ENCODE results near the gene CSF3R.

- TF ChIP-seq, protein P1, sequence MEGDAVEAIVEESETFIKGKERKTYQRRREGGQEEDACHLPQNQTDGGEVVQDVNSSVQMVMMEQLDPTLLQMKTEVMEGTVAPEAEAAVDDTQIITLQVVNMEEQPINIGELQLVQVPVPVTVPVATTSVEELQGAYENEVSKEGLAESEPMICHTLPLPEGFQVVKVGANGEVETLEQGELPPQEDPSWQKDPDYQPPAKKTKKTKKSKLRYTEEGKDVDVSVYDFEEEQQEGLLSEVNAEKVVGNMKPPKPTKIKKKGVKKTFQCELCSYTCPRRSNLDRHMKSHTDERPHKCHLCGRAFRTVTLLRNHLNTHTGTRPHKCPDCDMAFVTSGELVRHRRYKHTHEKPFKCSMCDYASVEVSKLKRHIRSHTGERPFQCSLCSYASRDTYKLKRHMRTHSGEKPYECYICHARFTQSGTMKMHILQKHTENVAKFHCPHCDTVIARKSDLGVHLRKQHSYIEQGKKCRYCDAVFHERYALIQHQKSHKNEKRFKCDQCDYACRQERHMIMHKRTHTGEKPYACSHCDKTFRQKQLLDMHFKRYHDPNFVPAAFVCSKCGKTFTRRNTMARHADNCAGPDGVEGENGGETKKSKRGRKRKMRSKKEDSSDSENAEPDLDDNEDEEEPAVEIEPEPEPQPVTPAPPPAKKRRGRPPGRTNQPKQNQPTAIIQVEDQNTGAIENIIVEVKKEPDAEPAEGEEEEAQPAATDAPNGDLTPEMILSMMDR (IDR thresholded peaks at IDR 0.05), result no peak
- TF ChIP-seq EP300 (IDR thresholded peaks at IDR 0.05; ENCODE audit: borderline replicate concordance in 1 of 2, low read depth in 1 of 2, low read length in 1 of 2) (no peak), NFIC (IDR thresholded peaks at IDR 0.05; ENCODE audit: borderline replicate concordance) (no peak), GABPA (IDR thresholded peaks at IDR 0.05; ENCODE audit: low read depth) (no peak), TCF12 (IDR thresholded peaks at IDR 0.05) (no peak), FOXJ3 (CRISPR knock-in tag; IDR thresholded peaks at IDR 0.05) (no peak), CHD2 (IDR thresholded peaks at IDR 0.05; ENCODE audit: low read length, partially characterized antibody) (no peak), TAF1 (IDR thresholded peaks at IDR 0.05; ENCODE audit: borderline replicate concordance, low read depth, low read length) (no peak)
- TF ChIP-seq, protein P2, sequence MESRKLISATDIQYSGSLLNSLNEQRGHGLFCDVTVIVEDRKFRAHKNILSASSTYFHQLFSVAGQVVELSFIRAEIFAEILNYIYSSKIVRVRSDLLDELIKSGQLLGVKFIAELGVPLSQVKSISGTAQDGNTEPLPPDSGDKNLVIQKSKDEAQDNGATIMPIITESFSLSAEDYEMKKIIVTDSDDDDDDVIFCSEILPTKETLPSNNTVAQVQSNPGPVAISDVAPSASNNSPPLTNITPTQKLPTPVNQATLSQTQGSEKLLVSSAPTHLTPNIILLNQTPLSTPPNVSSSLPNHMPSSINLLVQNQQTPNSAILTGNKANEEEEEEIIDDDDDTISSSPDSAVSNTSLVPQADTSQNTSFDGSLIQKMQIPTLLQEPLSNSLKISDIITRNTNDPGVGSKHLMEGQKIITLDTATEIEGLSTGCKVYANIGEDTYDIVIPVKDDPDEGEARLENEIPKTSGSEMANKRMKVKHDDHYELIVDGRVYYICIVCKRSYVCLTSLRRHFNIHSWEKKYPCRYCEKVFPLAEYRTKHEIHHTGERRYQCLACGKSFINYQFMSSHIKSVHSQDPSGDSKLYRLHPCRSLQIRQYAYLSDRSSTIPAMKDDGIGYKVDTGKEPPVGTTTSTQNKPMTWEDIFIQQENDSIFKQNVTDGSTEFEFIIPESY (IDR thresholded peaks at IDR 0.05; ENCODE audit: borderline replicate concordance, low read depth), result no peak
Observed at GRCh38 chr1:36436821-36437220, 45.9 kb downstream of the CSF3R start.
